ENCODE measurements around the gene VAMP8.
A peak's percentile ranks its signal among the peaks of the same experiment; 100 is the strongest.
"Not testable (repeated sequence)": the region's sequence is repeated elsewhere in the genome, so short reads cannot be mapped to it uniquely, and the experiment has no call there.

The VAMP8 gene

DNA sequence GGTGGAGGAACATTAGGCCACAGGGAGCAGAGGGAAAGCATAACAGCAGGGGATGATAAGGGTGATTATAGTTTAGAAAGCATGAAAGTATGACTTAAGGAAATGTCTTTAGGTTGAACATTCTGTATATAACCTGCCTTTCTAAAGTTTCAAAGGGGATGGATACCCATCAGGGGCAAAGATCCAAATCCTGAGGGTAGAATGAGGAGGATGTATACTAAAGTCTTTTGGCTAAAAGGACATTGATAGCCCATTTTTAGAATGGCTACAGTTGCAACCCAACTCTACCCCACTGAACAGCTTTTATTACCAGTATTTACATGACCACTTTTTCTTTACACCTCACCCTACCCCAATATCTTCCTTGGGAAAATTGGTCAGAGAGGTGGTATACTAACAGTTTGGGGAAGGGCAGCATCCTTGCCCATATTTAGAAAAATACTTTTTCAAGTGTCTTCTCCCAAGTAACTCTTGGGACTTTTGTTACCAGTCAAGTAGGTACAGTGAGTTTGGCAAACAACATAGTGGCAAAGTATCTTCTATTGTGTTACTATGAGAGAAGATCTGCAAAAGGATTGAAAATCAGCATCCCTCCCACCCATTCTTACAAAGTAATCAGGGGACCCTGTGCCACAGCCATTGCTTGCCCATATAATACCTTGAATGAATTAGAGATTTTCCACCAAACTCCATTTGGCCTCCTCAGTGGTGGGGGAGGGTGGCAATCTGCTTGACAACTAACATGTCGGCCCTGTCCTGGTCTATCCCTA is 30.1 kb upstream of the VAMP8 start:
- no peak for DNase-seq (ENCODE audit: low read depth in 1 of 2, low spot score in 1 of 2)

- DNase-seq (ENCODE audit: low read depth in 1 of 2, low spot score in 1 of 2) = no peak
Measured at GRCh38 chr2:85547859-85548607, 29.4 kb upstream of the VAMP8 start.

- no peak for DNase-seq (ENCODE audit: low read depth in 1 of 2, low spot score in 1 of 2)
Measured at GRCh38 chr2:85548608-85548900, 28.8 kb upstream of the VAMP8 start.

DNA sequence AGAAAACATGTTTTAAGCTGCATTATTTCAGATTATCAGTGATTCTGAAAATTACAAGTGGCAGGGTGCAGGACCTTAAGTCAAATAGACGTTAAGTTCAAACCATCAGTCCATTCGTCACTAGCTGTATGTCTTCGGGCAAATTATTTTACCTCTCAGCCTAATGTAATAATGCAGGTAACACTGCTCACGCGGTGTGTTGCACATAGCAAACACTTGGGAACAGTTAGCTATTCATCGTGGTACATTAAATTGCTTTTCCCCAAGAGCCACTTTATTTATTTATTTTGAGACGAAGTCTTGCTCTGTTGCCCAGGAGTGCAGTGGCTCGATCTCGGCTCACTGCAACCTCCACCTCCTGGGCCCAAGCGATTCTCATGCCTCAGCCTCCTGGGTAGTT is 28.3 kb upstream of the VAMP8 start:
- no peak for DNase-seq (ENCODE audit: low read depth in 1 of 2, low spot score in 1 of 2)

DNA sequence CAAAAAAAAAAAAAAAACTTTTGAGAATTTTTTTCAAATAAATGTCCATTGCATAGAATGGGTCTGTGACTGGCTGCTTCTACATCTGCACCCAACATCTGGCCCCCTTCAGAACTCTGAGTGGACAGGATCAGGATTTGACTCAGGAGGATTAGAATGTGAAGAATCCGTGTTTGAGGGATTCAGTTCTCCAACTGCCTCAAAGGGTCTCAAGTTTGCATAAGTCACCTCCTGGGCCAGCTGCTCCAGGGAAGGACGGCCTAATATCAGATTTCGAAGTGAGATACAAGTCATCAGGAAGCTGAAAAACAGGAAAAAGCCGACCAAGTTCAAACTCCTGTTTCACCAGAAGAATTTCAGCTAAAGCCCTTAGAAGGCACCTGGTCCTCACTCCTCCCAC is 27.6 kb upstream of the VAMP8 start:
- DNase-seq (ENCODE audit: low read depth in 1 of 2, low spot score in 1 of 2) = no peak

GRCh38 chr2:85550486-85550885 is 26.9 kb upstream of the VAMP8 start:
- DNase-seq (ENCODE audit: low read depth in 1 of 2, low spot score in 1 of 2) = no peak

DNA sequence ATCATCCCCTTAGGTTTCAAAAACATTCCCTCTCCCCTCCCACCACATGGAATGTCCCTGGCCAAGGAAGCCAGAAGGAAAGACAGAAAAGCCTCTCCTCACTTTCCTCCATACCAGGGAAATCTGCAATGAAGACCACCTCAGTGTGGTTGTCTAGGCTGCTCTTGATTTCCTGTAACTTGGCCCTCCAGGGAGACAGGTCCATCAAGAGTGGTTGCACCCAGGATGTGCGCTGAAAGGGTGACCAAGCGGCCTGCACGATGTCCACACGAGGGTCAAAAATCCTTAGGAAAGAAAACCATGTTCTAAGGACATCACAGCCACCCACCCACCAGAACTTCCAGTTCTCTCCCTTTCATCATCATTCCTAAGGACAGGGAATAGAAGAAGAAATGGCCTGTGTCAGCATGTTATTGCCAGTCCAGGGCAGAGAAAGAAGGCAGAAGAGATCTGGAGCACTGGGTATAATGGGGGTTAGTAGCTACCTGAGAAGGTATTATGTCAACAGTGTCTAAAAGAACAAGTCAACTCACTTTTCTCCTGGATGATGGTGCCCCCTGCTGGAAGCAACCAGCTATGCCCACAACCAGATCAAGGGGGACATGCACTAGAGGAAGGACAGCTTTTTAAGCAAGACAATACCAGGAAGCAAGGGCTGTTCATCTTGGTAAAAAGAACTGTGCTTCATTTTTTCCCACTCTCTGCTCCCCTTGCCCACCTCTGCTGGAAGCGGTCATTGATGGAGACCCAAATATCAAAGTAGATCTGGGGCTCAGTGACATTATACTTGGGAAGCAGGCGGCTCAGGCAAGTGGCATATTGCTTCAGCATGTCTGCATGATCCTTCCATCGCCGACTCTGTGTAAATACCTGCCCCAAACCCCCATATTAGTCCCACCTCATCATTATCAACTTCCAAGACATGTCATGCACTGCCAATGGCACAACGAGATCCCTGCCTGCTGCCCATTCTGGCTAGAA is 25.4 kb upstream of the VAMP8 start:
- DNase-seq (ENCODE audit: low read depth in 1 of 2, low spot score in 1 of 2) = peak; percentile 69 to 77

DNA sequence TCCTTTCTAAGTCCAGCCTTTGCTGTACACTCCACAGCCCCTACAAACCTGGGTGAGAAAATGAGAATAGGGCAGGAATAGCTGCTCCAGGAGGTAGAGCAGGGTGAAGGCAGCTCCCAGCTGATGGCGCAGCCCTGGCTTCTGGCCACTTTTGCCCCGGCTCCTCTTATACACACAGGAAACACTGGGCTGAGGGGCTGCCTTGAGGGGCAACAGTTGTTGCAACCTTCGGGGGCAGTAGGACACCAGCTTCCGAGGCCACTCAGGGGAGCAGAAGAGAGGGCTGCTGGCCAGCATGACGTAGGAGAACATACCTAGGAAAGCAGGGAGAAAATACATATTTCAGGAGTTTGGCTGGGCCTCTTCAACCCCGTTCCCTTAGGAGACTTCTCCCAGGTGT is 24.2 kb upstream of the VAMP8 start:
- no peak for DNase-seq (ENCODE audit: low read depth in 1 of 2, low spot score in 1 of 2)

DNA sequence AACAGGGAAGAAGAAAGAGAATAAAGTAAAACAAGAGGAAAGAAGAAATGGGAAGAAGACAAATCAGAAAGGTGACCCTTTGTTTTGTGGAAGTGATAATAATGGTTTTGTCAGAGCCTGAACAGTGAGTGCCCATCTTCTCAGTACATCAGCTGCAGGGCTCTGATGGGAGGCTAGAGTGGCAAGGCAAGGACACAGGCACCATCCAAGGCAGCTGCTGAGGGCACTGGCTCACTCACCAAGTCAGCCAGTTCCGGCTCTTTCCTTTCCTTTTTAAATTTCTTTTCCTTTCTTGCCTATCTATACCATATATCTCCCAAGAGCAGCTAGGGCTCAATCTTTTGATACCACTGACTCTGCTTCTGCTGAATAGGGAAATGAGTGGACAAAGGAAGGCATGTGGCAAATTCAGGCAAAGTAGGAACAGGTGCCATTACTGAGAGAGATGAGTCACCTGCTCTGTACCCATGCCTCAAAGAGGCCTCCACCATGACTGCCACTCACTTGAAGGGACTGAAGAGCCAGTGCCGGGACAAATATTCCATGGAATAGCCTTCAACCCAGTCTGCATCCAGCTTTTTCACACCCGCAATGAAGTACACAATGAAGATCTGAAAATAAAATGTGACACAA is 22.3 kb upstream of the VAMP8 start:
- no peak for DNase-seq (ENCODE audit: low read depth in 1 of 2, low spot score in 1 of 2)

DNA sequence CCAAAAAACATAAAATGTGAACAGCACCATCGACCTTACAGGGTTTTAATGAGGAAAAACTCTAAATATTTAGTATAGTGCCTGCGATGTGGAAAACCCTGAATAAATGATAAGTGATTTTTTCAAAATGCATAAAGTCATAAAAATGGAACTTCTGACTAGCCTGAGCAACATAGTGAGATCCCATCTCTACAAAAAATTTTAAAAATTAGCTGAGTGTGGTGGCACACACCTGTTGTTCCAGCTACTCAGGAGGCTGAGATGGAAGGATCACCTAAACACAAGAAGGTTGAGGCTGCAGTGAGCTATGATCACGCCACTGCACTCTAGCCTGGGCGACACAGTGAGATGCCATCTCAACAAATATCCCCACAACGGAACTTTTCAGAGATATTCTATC is 20.3 kb upstream of the VAMP8 start:
- DNase-seq (ENCODE audit: low read depth in 1 of 2, low spot score in 1 of 2) = no peak

- no peak for DNase-seq (ENCODE audit: low read depth in 1 of 2, low spot score in 1 of 2)
Measured at GRCh38 chr2:85558160-85558559, 19.2 kb upstream of the VAMP8 start.

GRCh38 chr2:85560403-85560726 is 17.0 kb upstream of the VAMP8 start:
- not testable (repeated sequence) for DNase-seq (ENCODE audit: low read depth in 1 of 2, low spot score in 1 of 2)

- no peak for DNase-seq (ENCODE audit: low read depth in 1 of 2, low spot score in 1 of 2)
Measured at GRCh38 chr2:85560812-85561279, 16.5 kb upstream of the VAMP8 start.

DNA sequence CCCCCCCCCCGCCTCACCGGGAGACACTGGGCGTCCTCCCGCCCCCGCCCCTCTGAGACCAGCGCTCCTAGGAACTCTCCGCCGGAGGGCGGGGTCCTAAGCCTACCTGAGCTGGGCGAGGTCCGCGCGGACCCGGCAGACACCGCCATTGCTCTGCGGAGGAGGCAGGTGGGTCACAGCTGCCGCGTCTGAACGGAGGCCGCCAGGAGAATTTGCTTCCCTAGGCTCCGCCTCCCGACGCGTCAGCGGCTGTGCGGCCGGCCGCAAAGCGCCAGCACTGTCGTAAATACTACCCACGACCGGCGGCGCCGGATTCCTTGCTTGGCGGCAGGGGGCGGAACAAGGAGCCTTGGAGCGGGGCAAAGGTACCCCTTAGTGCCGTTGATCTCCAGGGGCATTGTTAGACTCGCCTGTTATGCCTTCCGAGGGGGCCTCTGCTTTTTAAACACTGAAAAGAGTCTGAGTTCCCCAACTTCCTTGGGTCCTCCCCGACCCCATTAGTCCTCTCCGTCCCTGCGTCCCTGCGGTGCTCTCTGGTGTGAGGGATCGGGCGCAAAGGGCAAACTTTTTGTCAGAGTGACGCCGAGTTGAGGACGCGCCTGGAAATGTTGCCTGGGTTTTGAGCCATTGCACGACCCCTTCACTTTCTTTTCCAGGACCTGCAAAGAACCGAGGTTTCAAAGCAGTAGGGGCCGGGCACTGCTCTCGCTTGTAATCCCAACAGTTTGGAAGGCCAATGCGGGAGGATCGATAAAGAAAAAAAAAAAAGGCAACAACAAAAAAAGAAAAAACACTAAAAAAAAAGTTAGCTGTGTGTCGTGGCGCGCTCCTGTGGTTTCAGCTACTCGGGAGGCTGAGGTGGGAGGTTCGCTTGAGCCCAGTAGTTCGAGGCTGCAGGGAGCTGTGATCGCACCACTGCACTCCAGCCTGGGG is 15.8 kb upstream of the VAMP8 start, which contains the start of gene GGCX:
TSS of gene GGCX (minus strand) at position 214 of the 933 bp plus-strand sequence. CDS start at position 149, 65 bp downstream.
- peak; percentile 85 to 93 for DNase-seq (ENCODE audit: low read depth in 1 of 2, low spot score in 1 of 2)

DNA sequence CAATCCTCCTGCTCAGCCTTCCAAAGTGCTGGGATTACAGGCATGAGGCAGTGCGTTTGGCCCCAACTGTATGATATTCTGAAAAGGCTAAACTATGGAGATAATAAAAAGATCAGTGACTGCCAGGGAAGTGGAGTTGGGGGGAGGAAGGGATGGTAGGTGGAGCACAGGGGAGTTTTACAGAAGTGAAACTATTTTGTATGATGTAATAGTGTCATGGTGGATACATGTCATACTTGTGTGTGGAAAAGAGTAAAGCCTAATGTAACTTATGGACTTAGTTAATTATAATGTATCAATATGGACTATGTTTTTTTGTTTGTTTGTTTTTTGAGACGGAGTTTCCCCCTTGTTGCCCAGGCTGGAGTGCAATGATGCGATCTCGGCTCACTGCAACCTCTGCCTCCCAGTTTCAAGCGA is 13.2 kb upstream of the VAMP8 start:
- no peak for DNase-seq (ENCODE audit: low read depth in 1 of 2, low spot score in 1 of 2)

- DNase-seq (ENCODE audit: low read depth in 1 of 2, low spot score in 1 of 2) = no peak
Measured at GRCh38 chr2:85566265-85566664, 11.1 kb upstream of the VAMP8 start.

DNA sequence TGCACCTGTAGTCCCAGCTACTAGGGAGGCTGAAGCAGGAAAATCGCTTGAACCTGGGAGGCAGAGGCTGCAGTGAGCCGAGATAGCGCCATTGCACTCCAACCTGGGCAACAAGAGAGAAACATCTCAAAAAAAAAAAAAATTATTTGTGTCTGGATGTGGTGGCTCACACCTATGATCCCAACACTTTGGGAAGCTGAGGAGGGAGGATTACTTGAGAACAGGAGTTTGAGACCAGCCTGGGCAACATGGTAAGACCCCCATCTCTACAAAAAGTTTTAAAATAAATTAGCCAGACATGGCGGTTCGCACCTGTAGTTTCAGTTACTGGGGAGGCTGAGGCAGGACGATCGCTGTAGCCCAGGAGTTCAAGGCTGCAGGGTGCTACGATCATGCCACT is 1.6 kb upstream of the VAMP8 start:
- no peak for DNase-seq (ENCODE audit: low read depth in 1 of 2, low spot score in 1 of 2)

DNA sequence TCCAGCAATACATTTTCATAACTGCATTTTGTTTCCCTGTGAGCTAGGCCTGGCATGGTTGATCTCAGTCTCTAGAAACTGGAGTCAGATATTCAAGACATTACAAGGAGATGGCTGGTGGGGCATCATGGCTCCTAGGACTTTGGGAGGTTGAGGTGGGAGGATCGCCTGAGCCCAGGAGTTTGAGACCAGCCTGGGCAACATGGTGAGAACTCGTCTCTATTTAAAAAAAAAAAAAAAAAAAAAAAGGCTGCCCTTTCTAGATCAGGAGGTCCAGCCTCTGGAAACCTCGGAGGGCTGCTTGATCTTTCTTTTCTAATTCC is 362 bp upstream of the VAMP8 start:
- no peak for DNase-seq (ENCODE audit: low read depth in 1 of 2, low spot score in 1 of 2)

DNA sequence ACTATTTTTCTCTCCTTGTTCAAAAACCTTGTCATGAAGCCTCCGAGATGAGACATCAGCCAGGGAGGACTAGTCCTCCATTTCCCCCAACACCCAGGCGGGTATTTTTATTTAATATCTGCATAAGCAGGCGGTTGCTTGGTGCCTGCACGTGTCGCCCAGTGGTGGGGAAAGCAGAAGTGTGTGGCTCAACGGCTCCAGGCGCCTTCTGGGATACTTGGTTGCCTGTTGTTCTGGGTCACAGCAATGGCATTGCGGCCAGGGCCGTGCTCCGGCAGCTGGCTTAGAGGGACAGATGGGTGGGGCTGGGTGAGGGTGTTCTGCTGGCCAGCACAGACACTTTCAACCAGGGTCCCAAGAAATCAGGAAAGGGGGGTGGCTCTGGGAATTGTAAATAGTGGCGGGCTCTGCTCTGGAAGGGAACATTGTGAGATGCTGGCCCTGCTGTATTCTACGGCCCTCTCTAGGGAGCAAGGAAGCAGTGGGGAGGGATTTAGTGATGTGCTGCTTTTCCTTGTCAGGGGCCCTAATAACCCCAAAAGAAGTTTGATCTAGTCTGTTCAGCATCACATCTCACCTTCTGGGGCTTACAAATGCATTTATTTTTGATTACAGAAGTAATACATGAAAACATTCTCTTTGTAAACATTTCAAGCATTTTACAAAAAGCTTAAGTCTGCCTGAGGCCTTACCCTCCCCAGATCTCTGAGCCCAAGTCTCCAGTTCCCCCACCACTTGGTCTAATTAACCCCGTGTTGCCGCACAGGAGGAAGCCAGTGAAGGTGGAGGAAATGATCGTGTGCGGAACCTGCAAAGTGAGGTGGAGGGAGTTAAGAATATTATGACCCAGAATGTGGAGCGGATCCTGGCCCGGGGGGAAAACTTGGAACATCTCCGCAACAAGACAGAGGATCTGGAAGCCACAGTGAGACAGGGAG is 1.1 kb downstream of the VAMP8 start:
- no peak for DNase-seq (ENCODE audit: low read depth in 1 of 2, low spot score in 1 of 2)

Measured in stimulated activated CD4-positive, alpha-beta T cell treated with anti-CD3 and anti-CD28 coated beads, Interleukin-15, amount 100 ng/mL, for 1 hour (primary cell).